ENCODE results near the gene KIF25.
"Not testable (repeated sequence)": the region's sequence is repeated elsewhere in the genome, so short reads cannot be mapped to it uniquely, and the experiment has no call there.

KIF25 gene

GRCh38 chr6:167976116-167976657 lies 21.3 kb upstream of the KIF25 start:
- not testable (repeated sequence) for DNase-seq

- no peak for DNase-seq
These were observed 20.8 kb upstream of the KIF25 start for GRCh38 chr6:167976708-167977107.

GRCh38 chr6:167977717-167978467 lies 19.6 kb upstream of the KIF25 start:
- no peak for DNase-seq

GRCh38 chr6:167978607-167979006 lies 18.9 kb upstream of the KIF25 start:
- DNase-seq: no peak

- DNase-seq: no peak
These were observed 17.9 kb upstream of the KIF25 start for GRCh38 chr6:167979436-167980139.

- no peak for DNase-seq
These were observed 16.4 kb upstream of the KIF25 start for GRCh38 chr6:167980911-167981580.

- DNase-seq: no peak
These were observed 15.5 kb upstream of the KIF25 start for GRCh38 chr6:167981916-167982462.

GRCh38 chr6:167984144-167984719 lies 13.2 kb upstream of the KIF25 start:
- DNase-seq: no peak

- DNase-seq: no peak
These were observed 12.4 kb upstream of the KIF25 start for GRCh38 chr6:167984876-167985604.

- DNase-seq: no peak
These were observed 11.4 kb upstream of the KIF25 start for GRCh38 chr6:167985911-167986595.

GRCh38 chr6:167987396-167988153 lies 9.9 kb upstream of the KIF25 start:
- no peak for DNase-seq

- no peak for DNase-seq
These were observed 9.3 kb upstream of the KIF25 start for GRCh38 chr6:167988154-167988495.

- DNase-seq: no peak
These were observed 8.3 kb upstream of the KIF25 start for GRCh38 chr6:167988945-167989841.

- DNase-seq: no peak
These were observed 7.2 kb upstream of the KIF25 start for GRCh38 chr6:167990016-167990945.

GRCh38 chr6:167993169-167993568 lies 4.3 kb upstream of the KIF25 start:
- no peak for DNase-seq

- DNase-seq: no peak
These were observed 3.6 kb upstream of the KIF25 start for GRCh38 chr6:167993831-167994230.

GRCh38 chr6:167995302-167995701 lies 2.2 kb upstream of the KIF25 start:
- DNase-seq: no peak

GRCh38 chr6:167995731-167996151 lies 1.7 kb upstream of the KIF25 start:
- DNase-seq: no peak
